ENCODE measurements around the gene SRC. TPM values are rescaled to one million over a fixed set of nuclear protein-coding genes. Genes with fewer than 3 reads are reported as not detected.

The SRC gene
- total RNA-seq, 2 donors from 2014 or later: 61.2 to 149 TPM

GRCh38 chr20:37424062-37424851, 78.3 kb downstream of the SRC start:
- WGBS: 83% methylated on average over 3 of the region's 3 CpGs
- Histone ChIP-seq H3K27ac (no peak overlapping the region), H3K9me3 (no peaks in the 10 kb centered on the region), H3K4me3 (no peak overlapping the region), H3K36me3 (no peaks in the 10 kb centered on the region), H3K4me1 (replicated peaks) (no peaks in the 10 kb centered on the region), H3K27me3 (replicated peaks; ENCODE audit: insufficient read depth) (no peaks in the 10 kb centered on the region)
- intact Hi-C loops (cut with DNase I): no loop called here
- DNase-seq (ENCODE audit: low spot score): no peak
- TF ChIP-seq POLR2A (IDR thresholded peaks at IDR 0.05) (no peak), CTCF (IDR thresholded peaks at IDR 0.05) (no peak), POLR2AphosphoS5 (IDR thresholded peaks at IDR 0.05) (no peak)

GRCh38 chr20:37425103-37425625, 79.2 kb downstream of the SRC start:
- no peak overlapping the region for H3K4me3 ChIP-seq
- intact Hi-C loops (cut with DNase I): no loop called here
- H3K27ac ChIP-seq: no peak overlapping the region
- TF ChIP-seq POLR2AphosphoS5 (IDR thresholded peaks at IDR 0.05): no peak
- no peak for TF ChIP-seq CTCF (IDR thresholded peaks at IDR 0.05)
- no peak for TF ChIP-seq POLR2A (IDR thresholded peaks at IDR 0.05)
- H3K36me3 ChIP-seq: no peaks in the 10 kb centered on the region
- H3K4me1 ChIP-seq (replicated peaks): no peaks in the 10 kb centered on the region
- 95% methylated on average over 9 of the region's 9 CpGs for WGBS
- H3K27me3 ChIP-seq (replicated peaks; ENCODE audit: insufficient read depth): no peaks in the 10 kb centered on the region
- no peaks in the 10 kb centered on the region for H3K9me3 ChIP-seq
- no peak for DNase-seq (ENCODE audit: low spot score)

GRCh38 chr20:37426106-37426505, 80.2 kb downstream of the SRC start:
- Histone ChIP-seq H3K9me3 (no peaks in the 10 kb centered on the region), H3K36me3 (no peaks in the 10 kb centered on the region), H3K4me1 (replicated peaks) (no peaks in the 10 kb centered on the region), H3K27ac (no peak overlapping the region), H3K27me3 (replicated peaks; ENCODE audit: insufficient read depth) (no peaks in the 10 kb centered on the region), H3K4me3 (no peak overlapping the region)
- 82% methylated on average over 18 of the region's 18 CpGs for WGBS
- DNase-seq (ENCODE audit: low spot score): no peak
- intact Hi-C loops (cut with DNase I): no loop called here
- no peak for TF ChIP-seq CTCF (IDR thresholded peaks at IDR 0.05)

- H3K27ac ChIP-seq: no peak overlapping the region
- no peak for DNase-seq (ENCODE audit: low spot score)
- WGBS: 89% methylated on average over 3 of the region's 3 CpGs
- H3K9me3 ChIP-seq: no peaks in the 10 kb centered on the region
- H3K4me3 ChIP-seq: no peak overlapping the region
- no peaks in the 10 kb centered on the region for H3K4me1 ChIP-seq (replicated peaks)
- TF ChIP-seq POLR2AphosphoS5 (IDR thresholded peaks at IDR 0.05) (no peak), CTCF (IDR thresholded peaks at IDR 0.05) (no peak), POLR2A (IDR thresholded peaks at IDR 0.05) (no peak)
- intact Hi-C loops (cut with DNase I): no loop called here
- no peaks in the 10 kb centered on the region for H3K36me3 ChIP-seq
- no peaks in the 10 kb centered on the region for H3K27me3 ChIP-seq (replicated peaks; ENCODE audit: insufficient read depth)
These were observed 81.0 kb downstream of the SRC start for GRCh38 chr20:37426978-37427377.

GRCh38 chr20:37430044-37430443, 84.1 kb downstream of the SRC start:
- intact Hi-C loops (cut with DNase I): no loop called here
- no peaks in the 10 kb centered on the region for H3K36me3 ChIP-seq
- H3K27me3 ChIP-seq (replicated peaks; ENCODE audit: insufficient read depth): no peaks in the 10 kb centered on the region

More at GRCh38 chr20:37430044-37430443, 84.1 kb downstream of the SRC start:
- Histone ChIP-seq H3K9me3 (no peaks in the 10 kb centered on the region), H3K4me3 (no peak overlapping the region), H3K27ac (no peak overlapping the region), H3K4me1 (replicated peaks) (no peaks in the 10 kb centered on the region)
- no peak for DNase-seq (ENCODE audit: low spot score)
- no peak for TF ChIP-seq CTCF (IDR thresholded peaks at IDR 0.05)

All from prostate gland (tissue), 2 donors.